Prostate gland (tissue), 2 donors: Measurements from ENCODE around the gene LBP.

Experiments
- CTCF ChIP-seq, 4 experiments: fragments of 200-600 bp in 2 of 4; fragments of 450-650 bp in 2 of 4; sonication (generic) in 2 of 4; IDR thresholded peaks; 1 replicate in 3 of 4; 2 replicates in 1 of 4; pipeline ENCODE4 v1.5.1; 2016 to 2019; ENCODE audit warnings: antibody characterized with exemption in 4 of 4, mild to moderate bottlenecking in 2 of 4, moderate library complexity in 2 of 4
- POLR2A ChIP-seq: fragments of 450-650 bp; IDR thresholded peaks from one replicate; pipeline ENCODE4 v1.6.1; 2016; ENCODE audit warnings: antibody characterized with exemption, mild to moderate bottlenecking

DNA sequence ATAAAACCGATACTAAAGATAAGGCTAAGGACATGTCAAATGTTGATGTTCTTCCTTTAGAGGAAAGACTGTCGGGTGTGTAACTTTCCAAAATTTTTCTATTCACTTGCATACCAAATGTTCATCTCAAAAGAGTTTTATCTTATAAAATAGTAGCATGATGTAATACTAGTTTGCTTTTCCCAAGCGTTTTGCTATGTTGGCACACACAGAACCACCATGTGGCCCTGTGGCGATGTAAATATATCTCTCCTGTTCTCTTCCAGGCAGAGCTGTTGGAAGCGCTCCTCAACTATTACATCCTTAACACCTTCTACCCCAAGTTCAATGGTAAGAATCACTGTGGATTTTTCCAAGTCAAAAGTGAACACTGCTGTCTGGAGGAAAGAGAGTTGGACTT, 26.5 kb downstream of the LBP start:
- TF ChIP-seq CTCF (IDR thresholded peaks at IDR 0.05): no peak
- no peak for TF ChIP-seq POLR2A
